Suppressor macrophage treated with lipopolysaccharide for 1 hour (primary cell): Measurements from ENCODE around the gene DIAPH2.
"Not testable (repeated sequence)": the region's sequence is repeated elsewhere in the genome, so short reads cannot be mapped to it uniquely, and the experiment has no call there.

Source experiments
- DNase-seq, 3 donors: peaks; one replicate each; pipeline ENCODE4 v3.0.0-alpha.2; 2020 to 2022

DIAPH2 gene

GRCh38 chrX:97401154-97401553, 716.5 kb downstream of the DIAPH2 start:
- no peak for DNase-seq

- no peak for DNase-seq
These were observed 717.0 kb downstream of the DIAPH2 start for GRCh38 chrX:97401586-97402136.

GRCh38 chrX:97402333-97402732, 717.7 kb downstream of the DIAPH2 start:
- no peak for DNase-seq

GRCh38 chrX:97402903-97403302, 718.3 kb downstream of the DIAPH2 start:
- DNase-seq: no peak

- no peak for DNase-seq
These were observed 720.5 kb downstream of the DIAPH2 start for GRCh38 chrX:97405031-97405660.

- not testable (repeated sequence) for DNase-seq
These were observed 725.2 kb downstream of the DIAPH2 start for GRCh38 chrX:97409632-97410415.

GRCh38 chrX:97416461-97416860, 731.8 kb downstream of the DIAPH2 start:
- DNase-seq: no peak

GRCh38 chrX:97429101-97429500, 744.5 kb downstream of the DIAPH2 start:
- no peak for DNase-seq

GRCh38 chrX:97431281-97431680, 746.6 kb downstream of the DIAPH2 start:
- no peak for DNase-seq

GRCh38 chrX:97446298-97446882, 761.7 kb downstream of the DIAPH2 start:
- DNase-seq: peak in 1 of 3 donors; percentile 14

- no peak for DNase-seq
These were observed 762.7 kb downstream of the DIAPH2 start for GRCh38 chrX:97447306-97447705.

GRCh38 chrX:97452283-97452682, 767.6 kb downstream of the DIAPH2 start:
- DNase-seq: no peak

- DNase-seq: no peak
These were observed 777.1 kb downstream of the DIAPH2 start for GRCh38 chrX:97461763-97462162.

- DNase-seq: no peak
These were observed 786.4 kb downstream of the DIAPH2 start for GRCh38 chrX:97471071-97471470.

GRCh38 chrX:97474933-97475332, 790.3 kb downstream of the DIAPH2 start:
- no peak for DNase-seq

GRCh38 chrX:97479106-97479890, 794.7 kb downstream of the DIAPH2 start:
- no peak for DNase-seq

GRCh38 chrX:97481228-97481627, 796.6 kb downstream of the DIAPH2 start:
- no peak for DNase-seq

GRCh38 chrX:97482666-97483300, 798.1 kb downstream of the DIAPH2 start:
- DNase-seq: no peak

- peak in 1 of 3 donors; percentile 16 for DNase-seq
These were observed 806.0 kb downstream of the DIAPH2 start for GRCh38 chrX:97490656-97491055.

GRCh38 chrX:97494756-97495372, 810.2 kb downstream of the DIAPH2 start:
- DNase-seq: no peak

GRCh38 chrX:97498093-97498492, 813.5 kb downstream of the DIAPH2 start:
- no peak for DNase-seq

- DNase-seq: no peak
These were observed 819.8 kb downstream of the DIAPH2 start for GRCh38 chrX:97504431-97504830.
